ENCODE data around the gene AOC3.

DNA sequence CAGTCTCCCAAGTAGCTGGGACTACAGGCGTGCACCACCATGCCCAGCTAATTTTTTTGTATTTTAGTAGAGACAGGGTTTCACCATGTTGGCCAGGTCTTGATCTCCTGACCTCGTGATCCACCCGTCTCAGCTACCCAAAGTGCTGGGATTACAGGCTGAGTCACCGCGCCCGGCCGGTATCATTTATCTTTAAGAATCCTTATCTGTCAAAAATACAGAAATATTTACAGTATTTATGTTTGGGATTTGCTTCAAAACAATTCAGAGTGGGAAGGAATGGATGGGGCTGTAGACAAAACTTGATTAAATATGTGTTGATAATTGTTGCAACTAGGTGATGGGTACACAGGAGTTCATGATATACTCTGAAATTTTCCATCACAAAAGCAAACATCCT, 29.8 kb upstream of the AOC3 start:
- TF ChIP-seq POLR2A (IDR thresholded peaks at IDR 0.05): no peak
- TF ChIP-seq, protein P1, sequence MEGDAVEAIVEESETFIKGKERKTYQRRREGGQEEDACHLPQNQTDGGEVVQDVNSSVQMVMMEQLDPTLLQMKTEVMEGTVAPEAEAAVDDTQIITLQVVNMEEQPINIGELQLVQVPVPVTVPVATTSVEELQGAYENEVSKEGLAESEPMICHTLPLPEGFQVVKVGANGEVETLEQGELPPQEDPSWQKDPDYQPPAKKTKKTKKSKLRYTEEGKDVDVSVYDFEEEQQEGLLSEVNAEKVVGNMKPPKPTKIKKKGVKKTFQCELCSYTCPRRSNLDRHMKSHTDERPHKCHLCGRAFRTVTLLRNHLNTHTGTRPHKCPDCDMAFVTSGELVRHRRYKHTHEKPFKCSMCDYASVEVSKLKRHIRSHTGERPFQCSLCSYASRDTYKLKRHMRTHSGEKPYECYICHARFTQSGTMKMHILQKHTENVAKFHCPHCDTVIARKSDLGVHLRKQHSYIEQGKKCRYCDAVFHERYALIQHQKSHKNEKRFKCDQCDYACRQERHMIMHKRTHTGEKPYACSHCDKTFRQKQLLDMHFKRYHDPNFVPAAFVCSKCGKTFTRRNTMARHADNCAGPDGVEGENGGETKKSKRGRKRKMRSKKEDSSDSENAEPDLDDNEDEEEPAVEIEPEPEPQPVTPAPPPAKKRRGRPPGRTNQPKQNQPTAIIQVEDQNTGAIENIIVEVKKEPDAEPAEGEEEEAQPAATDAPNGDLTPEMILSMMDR (IDR thresholded peaks at IDR 0.05): no peak

Data from right lobe of liver (tissue), 4 donors.